Thoracic aorta (tissue), 2 donors: ENCODE measurements around the gene XKR3. TPM values are rescaled to one million over a fixed set of nuclear protein-coding genes. Genes with fewer than 3 reads are reported as not detected.
"Not testable (repeated sequence)": the region's sequence is repeated elsewhere in the genome, so short reads cannot be mapped to it uniquely, and the experiment has no call there.

Source experiments
- ATAC-seq: fragments of 150-250 bp; one replicate; pipeline ENCODE4 v1.8.0; 2017; ENCODE audit warnings: low read depth; ENCODE audit not compliant: insufficient number of reproducible peaks, low FRiP score
- DNase-seq: peaks from one replicate; pipeline ENCODE4 v3.0.0-alpha.2; 2020; ENCODE audit warnings: low spot score
- H3K27ac ChIP-seq, 2 donors: fragments of 200-600 bp; sonication (generic); 1 replicate in 1 of 2; 2 replicates in 1 of 2; pipeline ENCODE4 v1.5.1; 2016; ENCODE audit warnings: mild to moderate bottlenecking in 2 of 2, moderate library complexity in 2 of 2
- H3K27me3 ChIP-seq: fragments of 200-600 bp; sonication (generic); replicated peaks from 2 replicates; pipeline ENCODE4 v1.6.0; 2016; ENCODE audit warnings: mild to moderate bottlenecking; ENCODE audit not compliant: insufficient read depth
- H3K36me3 ChIP-seq: fragments of 200-600 bp; sonication (generic); one replicate; pipeline ENCODE4 v1.5.1; 2016
- H3K4me1 ChIP-seq, 2 donors: fragments of 200-600 bp; sonication (generic); 1 replicate in 1 of 2; 2 replicates in 1 of 2; pipeline versions ENCODE4 v1.5.1 to v1.6.0; 2016; ENCODE audit warnings: low read depth in 2 of 2, mild to moderate bottlenecking in 1 of 2; ENCODE audit not compliant: control insufficient read depth in 1 of 2
- H3K4me3 ChIP-seq: fragments of 200-600 bp; sonication (generic); 2 replicates; pipeline ENCODE4 v1.5.1; 2016; ENCODE audit warnings: mild to moderate bottlenecking
- H3K9me3 ChIP-seq: fragments of 200-600 bp; sonication (generic); 2 replicates; pipeline ENCODE4 v1.5.1; 2016
- CTCF ChIP-seq: fragments of 200-600 bp; sonication (generic); IDR thresholded peaks from one replicate; pipeline ENCODE4 v1.5.1; 2019; ENCODE audit warnings: antibody characterized with exemption
- total RNA-seq, 2 donors: library from RNA; depleted of rRNA; stranded (reverse); fragments of >200 nt; gene quantifications; one replicate each; pipeline versions ENCODE4 v1.1.0 to v1.2.3, GENCODE V29; 2016

The XKR3 gene
- total RNA-seq, 2 donors from 2014 or later, result not detected

GRCh38 chr22:16801088-16801487, 24.1 kb downstream of the XKR3 start:
- no peaks in the 10 kb centered on the region for H3K4me1 ChIP-seq
- H3K27ac ChIP-seq, result no peak overlapping the region
- no peak for TF ChIP-seq CTCF
- no peaks in the 10 kb centered on the region for H3K9me3 ChIP-seq
- DNase-seq (no peak), ATAC-seq (no peak)
- H3K4me3 ChIP-seq, result no peak overlapping the region
- H3K36me3 ChIP-seq, result no peaks in the 10 kb centered on the region
- H3K27me3 ChIP-seq, result no peaks in the 10 kb centered on the region

- H3K27ac ChIP-seq, result no peak overlapping the region
- H3K27me3 ChIP-seq, result no peaks in the 10 kb centered on the region
- no peaks in the 10 kb centered on the region for H3K36me3 ChIP-seq
- no peaks in the 10 kb centered on the region for H3K9me3 ChIP-seq
- ATAC-seq (no peak), DNase-seq (no peak)
- H3K4me3 ChIP-seq, result no peak overlapping the region
- TF ChIP-seq CTCF, result no peak
- H3K4me1 ChIP-seq, result no peaks in the 10 kb centered on the region
Measured at GRCh38 chr22:16800358-16800757, 24.9 kb downstream of the XKR3 start.

- H3K27me3 ChIP-seq, H3K4me1 ChIP-seq, H3K27ac ChIP-seq, H3K4me3 ChIP-seq, H3K36me3 ChIP-seq, ATAC-seq, H3K9me3 ChIP-seq, DNase-seq: not testable (repeated sequence)
Measured at GRCh38 chr22:16795504-16795903, 29.7 kb downstream of the XKR3 start.

- no peaks in the 10 kb centered on the region for H3K27me3 ChIP-seq
- no peak overlapping the region for H3K4me3 ChIP-seq
- H3K36me3 ChIP-seq, result no peaks in the 10 kb centered on the region
- no peaks in the 10 kb centered on the region for H3K9me3 ChIP-seq
- DNase-seq (no peak), ATAC-seq (no peak)
- no peak overlapping the region for H3K27ac ChIP-seq
- TF ChIP-seq CTCF, result no peak
- no peaks in the 10 kb centered on the region for H3K4me1 ChIP-seq
Measured at GRCh38 chr22:16793831-16794230, 31.4 kb downstream of the XKR3 start.

- DNase-seq (no peak), ATAC-seq (no peak)
- H3K4me1 ChIP-seq, result no peaks in the 10 kb centered on the region
- no peak for TF ChIP-seq CTCF
- H3K9me3 ChIP-seq, result no peaks in the 10 kb centered on the region
- no peaks in the 10 kb centered on the region for H3K36me3 ChIP-seq
- no peaks in the 10 kb centered on the region for H3K27me3 ChIP-seq
- no peak overlapping the region for H3K27ac ChIP-seq
- H3K4me3 ChIP-seq, result no peak overlapping the region
Measured at GRCh38 chr22:16789860-16790493, 35.2 kb downstream of the XKR3 start.

GRCh38 chr22:16783930-16784354, 41.3 kb downstream of the XKR3 start:
- no peaks in the 10 kb centered on the region for H3K9me3 ChIP-seq
- TF ChIP-seq CTCF, result no peak
- no peak overlapping the region for H3K4me3 ChIP-seq
- H3K27me3 ChIP-seq, result no peaks in the 10 kb centered on the region
- no peak overlapping the region for H3K27ac ChIP-seq
- H3K36me3 ChIP-seq, result no peaks in the 10 kb centered on the region
- DNase-seq, result no peak
- no peak for ATAC-seq
- no peaks in the 10 kb centered on the region for H3K4me1 ChIP-seq
